NT2/D1 (cell line): ENCODE measurements around the gene S100A8.

Source experiments
- SUZ12 ChIP-seq: IDR thresholded peaks from 2 replicates; pipeline ENCODE4 v1.6.1; 2011; ENCODE audit not compliant: insufficient read length, insufficient read depth; ENCODE audit errors: extremely low read depth
- YY1 ChIP-seq: IDR thresholded peaks from 2 replicates; pipeline ENCODE4 v1.6.1; 2011; ENCODE audit not compliant: insufficient read length, insufficient read depth
- ZNF274 ChIP-seq: IDR thresholded peaks from 2 replicates; pipeline ENCODE4 v1.6.1; 2011; ENCODE audit warnings: mild to moderate bottlenecking, low read depth, low read length

GRCh38 chr1:153430561-153430960 is 39.7 kb upstream of the S100A8 start:
- TF ChIP-seq YY1 (no peak), ZNF274 (no peak), SUZ12 (no peak)
